Spleen (tissue), 7 donors: ENCODE data around the gene RPTOR.

Experiments used
- CTCF ChIP-seq, 11 experiments: fragments of 200-600 bp in 7 of 11; fragments of 450-650 bp in 4 of 11; sonication (generic) in 4 of 11; IDR thresholded peaks in 8 of 11; conservative IDR thresholded peaks in 3 of 11; 1 replicate in 7 of 11; 2 replicates in 4 of 11; pipeline versions ENCODE4 v1.4.0 to v1.8.0; 2016 to 2021; ENCODE audit warnings: antibody characterized with exemption in 11 of 11, inconsistent platforms in 4 of 11, mild to moderate bottlenecking in 1 of 11
- POLR2A ChIP-seq, 3 donors: fragments of 450-650 bp; IDR thresholded peaks; one replicate each; pipeline ENCODE4 v1.5.1; 2017; ENCODE audit warnings: antibody characterized with exemption in 3 of 3, mild to moderate bottlenecking in 1 of 3
- donor health status: DM: no; HTN: no; CAD: no; lungs with moderate emphysema.
- donor health status: DM: no; HTN: no; CAD: no.
- donor health status: DM: no; HTN: no; CAD: no.

GRCh38 chr17:80503921-80504320 is 40.7 kb upstream of the RPTOR start:
- TF ChIP-seq POLR2A (IDR thresholded peaks at IDR 0.05) (no peak), CTCF (IDR thresholded peaks at IDR 0.05 in 8 of 11, conservative IDR thresholded peaks at IDR 0.05 in 3 of 11) (no peak)
